Measurements from ENCODE around the gene CTTNBP2. TPM values are rescaled to one million over a fixed set of nuclear protein-coding genes. Genes with fewer than 3 reads are reported as not detected.
A peak's percentile ranks its signal among the peaks of the same experiment; 100 is the strongest.

CTTNBP2 gene
- total and polyA plus RNA-seq, 2 of the 4 experiments (the other 2 are of a cell fraction): 6.6 to 11.3 TPM

GRCh38 chr7:117858712-117859111, 14.5 kb downstream of the CTTNBP2 start:
- Histone ChIP-seq H3K27ac (ENCODE audit: insufficient read depth, low read length) (no peak overlapping the region), H4K91ac (ENCODE audit: insufficient read depth, low read depth, low read length) (no peak overlapping the region), H3K4me2 (ENCODE audit: low read depth, low read length) (no peak overlapping the region), H2AFZ (replicated peaks; ENCODE audit: low read length, poor library complexity) (no peak overlapping the region), H3K23ac (ENCODE audit: low read depth, low read length) (no peak overlapping the region), H2BK15ac (ENCODE audit: low read depth, low read length) (no peak overlapping the region), H2AK9ac (replicated peaks; ENCODE audit: low read depth, low read length, poor library complexity) (no peak overlapping the region), H2AK5ac (ENCODE audit: low read depth, low read length) (no peak overlapping the region), H4K20me1 (ENCODE audit: insufficient read depth, low read length) (no peaks in the 10 kb centered on the region; the same call in 1 of the 2 replicates), H2BK20ac (ENCODE audit: low read depth, low read length) (no peak overlapping the region), H3K4me1 (ENCODE audit: control insufficient read depth, insufficient read depth, low read length) (no peaks in the 10 kb centered on the region; the same call in 1 of the 2 replicates), H3K9ac (ENCODE audit: low read depth, low read length) (no peak overlapping the region), H3K27me3 (ENCODE audit: control insufficient read depth, insufficient read depth, low read length) (no peaks in the 10 kb centered on the region), H2BK5ac (ENCODE audit: low read depth, low read length, poor library complexity, severe bottlenecking) (no peak overlapping the region), H3K56ac (ENCODE audit: extremely low read depth, insufficient read depth, low read length) (no peak overlapping the region), H3K9me1 (ENCODE audit: insufficient read depth, low read length) (no peaks in the 10 kb centered on the region), H3K79me1 (ENCODE audit: low read depth in 1 of 2, low read length in 2 of 2) (peaks cover 4 to 5% of the 10 kb centered on the region in 2 experiments; a peak in 1 of 4 replicates), H4K8ac (ENCODE audit: low read depth in 2 of 2, low read length in 2 of 2) (no peak overlapping the region), H3K4ac (ENCODE audit: low read depth, low read length) (no peak overlapping the region), H3K36me3 (ENCODE audit: control insufficient read depth, insufficient read depth, low read length) (peaks cover 3% of the 10 kb centered on the region; the same call in 1 of the 2 replicates), H3K9me3 (ENCODE audit: control insufficient read depth, insufficient read depth, low read length) (no peaks in the 10 kb centered on the region), H3K4me3 (ENCODE audit: insufficient read depth, low read depth, low read length) (no peak overlapping the region), H4K5ac (ENCODE audit: low read depth, low read length) (no peak overlapping the region), H3K14ac (replicated peaks; ENCODE audit: low read depth, low read length) (no peak overlapping the region), H2BK120ac (ENCODE audit: low read depth, low read length) (no peak overlapping the region), H3K18ac (ENCODE audit: low read depth, low read length) (no peak overlapping the region)
- ATAC-seq (ENCODE audit: low read depth): no peak
- POLR2A ChIA-PET (ENCODE audit: unreplicated experiment): no interaction called here
- no CpG with 5 or more reads among the region's 3 CpGs for WGBS, 2 experiments (ENCODE audit: extremely low coverage in 2 of 2, insufficient read length in 1 of 2)
- intact Hi-C loops (cut with micrococcal nuclease): no loop called here
- no TSS peak for BruUV-seq (replicated peaks)
- in situ Hi-C loops (cut with MboI; ENCODE audit: low sequenced_read_pairs): no loop called here
- CTCF ChIA-PET: no interaction called here
- dilution Hi-C loops (cut with HindIII; ENCODE audit: low sequenced_read_pairs, unreplicated experiment): no loop called here
- DNase-seq: peak; percentile 24
- TF ChIP-seq USF2 (IDR thresholded peaks at IDR 0.05; ENCODE audit: low read depth, low read length) (no peak), RFX5 (IDR thresholded peaks at IDR 0.05; ENCODE audit: low read depth, low read length) (no peak), MAFK (IDR thresholded peaks at IDR 0.05; ENCODE audit: low read depth, low read length) (peak; percentile 95), RAD21 (IDR thresholded peaks at IDR 0.05; ENCODE audit: low read length) (no peak), MAZ (IDR thresholded peaks at IDR 0.05; ENCODE audit: borderline replicate concordance, low read depth, low read length) (no peak), NFE2L2 (IDR thresholded peaks at IDR 0.05; ENCODE audit: low read depth, low read length) (no peak), SMC3 (IDR thresholded peaks at IDR 0.05; ENCODE audit: low read depth, low read length) (no peak), BHLHE40 (IDR thresholded peaks at IDR 0.05; ENCODE audit: low read depth, low read length) (no peak)
- TF ChIP-seq, protein P1, sequence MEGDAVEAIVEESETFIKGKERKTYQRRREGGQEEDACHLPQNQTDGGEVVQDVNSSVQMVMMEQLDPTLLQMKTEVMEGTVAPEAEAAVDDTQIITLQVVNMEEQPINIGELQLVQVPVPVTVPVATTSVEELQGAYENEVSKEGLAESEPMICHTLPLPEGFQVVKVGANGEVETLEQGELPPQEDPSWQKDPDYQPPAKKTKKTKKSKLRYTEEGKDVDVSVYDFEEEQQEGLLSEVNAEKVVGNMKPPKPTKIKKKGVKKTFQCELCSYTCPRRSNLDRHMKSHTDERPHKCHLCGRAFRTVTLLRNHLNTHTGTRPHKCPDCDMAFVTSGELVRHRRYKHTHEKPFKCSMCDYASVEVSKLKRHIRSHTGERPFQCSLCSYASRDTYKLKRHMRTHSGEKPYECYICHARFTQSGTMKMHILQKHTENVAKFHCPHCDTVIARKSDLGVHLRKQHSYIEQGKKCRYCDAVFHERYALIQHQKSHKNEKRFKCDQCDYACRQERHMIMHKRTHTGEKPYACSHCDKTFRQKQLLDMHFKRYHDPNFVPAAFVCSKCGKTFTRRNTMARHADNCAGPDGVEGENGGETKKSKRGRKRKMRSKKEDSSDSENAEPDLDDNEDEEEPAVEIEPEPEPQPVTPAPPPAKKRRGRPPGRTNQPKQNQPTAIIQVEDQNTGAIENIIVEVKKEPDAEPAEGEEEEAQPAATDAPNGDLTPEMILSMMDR (conservative IDR thresholded peaks at IDR 0.05; ENCODE audit: low read depth, low read length): no peak
